CD1c-positive myeloid dendritic cell (primary cell): Measurements from ENCODE around the gene USP48.
"Not testable (repeated sequence)": the region's sequence is repeated elsewhere in the genome, so short reads cannot be mapped to it uniquely, and the experiment has no call there.

Source experiments
- DNase-seq: peaks from one replicate; pipeline ENCODE4 v3.0.0-alpha.2; 2016; ENCODE audit errors: extremely low spot score

USP48 gene

GRCh38 chr1:21774835-21775549 lies 8.0 kb downstream of the USP48 start:
- no peak for DNase-seq

- DNase-seq = no peak
Measured at GRCh38 chr1:21773585-21773984, 9.4 kb downstream of the USP48 start.

DNA sequence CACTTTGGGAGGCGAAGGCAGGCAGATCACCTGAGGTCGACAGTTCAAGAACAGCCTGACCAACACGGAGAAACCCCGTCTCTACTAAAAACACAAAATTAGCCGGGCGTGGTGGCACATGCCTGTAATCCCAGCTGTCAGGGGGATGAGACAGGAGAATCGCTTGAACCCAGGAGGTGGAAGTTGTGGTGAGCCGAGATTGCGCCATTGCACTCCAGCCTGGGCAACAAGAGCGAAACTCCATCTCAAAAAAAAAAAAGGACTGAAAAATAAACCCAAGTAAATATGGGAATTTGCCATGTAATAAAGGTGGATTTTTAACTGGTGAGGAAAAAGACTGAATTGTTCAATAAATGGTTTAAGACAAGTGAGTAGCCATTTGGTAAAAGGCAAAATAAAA lies 11.3 kb downstream of the USP48 start:
- not testable (repeated sequence) for DNase-seq

DNA sequence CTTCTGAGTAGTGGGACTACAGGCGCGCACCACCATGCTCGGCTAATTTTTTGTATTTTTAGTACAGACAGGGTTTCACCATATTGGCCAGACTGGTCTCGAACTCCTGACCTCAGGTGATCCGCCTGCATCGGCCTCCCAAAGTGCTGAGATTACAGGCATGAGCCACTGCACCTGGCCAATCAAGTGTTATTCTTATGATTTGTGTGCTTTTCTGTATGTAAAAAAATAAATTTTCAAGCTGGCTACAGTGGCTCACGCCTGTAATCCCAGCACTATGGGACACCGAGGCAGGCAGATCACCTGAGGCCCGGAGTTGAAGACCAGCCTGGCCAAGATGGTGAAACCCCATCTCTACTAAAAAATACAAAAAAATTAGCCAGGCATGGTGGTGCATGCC lies 12.3 kb downstream of the USP48 start:
- not testable (repeated sequence) for DNase-seq

GRCh38 chr1:21770201-21770600 lies 12.7 kb downstream of the USP48 start:
- no peak for DNase-seq

DNA sequence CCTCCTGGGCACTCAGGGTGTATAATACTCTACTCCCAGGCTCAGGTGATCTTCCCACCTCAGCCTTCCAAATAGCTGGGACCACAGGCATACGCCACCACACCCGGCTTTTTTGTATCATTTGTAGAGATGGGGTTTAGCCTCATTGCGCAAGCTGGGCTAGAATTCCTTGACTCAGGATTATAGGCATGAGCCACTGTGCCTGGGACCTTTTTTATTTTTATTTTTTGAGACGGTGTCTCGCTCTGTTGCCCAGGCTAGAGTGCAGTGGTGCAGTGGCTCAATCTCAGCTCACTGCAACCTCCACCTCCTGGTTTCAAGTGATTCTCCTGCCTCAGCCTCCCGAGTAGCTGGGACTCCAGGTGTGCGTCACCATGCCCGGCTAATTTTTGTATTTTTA lies 15.8 kb downstream of the USP48 start:
- DNase-seq = not testable (repeated sequence)

DNA sequence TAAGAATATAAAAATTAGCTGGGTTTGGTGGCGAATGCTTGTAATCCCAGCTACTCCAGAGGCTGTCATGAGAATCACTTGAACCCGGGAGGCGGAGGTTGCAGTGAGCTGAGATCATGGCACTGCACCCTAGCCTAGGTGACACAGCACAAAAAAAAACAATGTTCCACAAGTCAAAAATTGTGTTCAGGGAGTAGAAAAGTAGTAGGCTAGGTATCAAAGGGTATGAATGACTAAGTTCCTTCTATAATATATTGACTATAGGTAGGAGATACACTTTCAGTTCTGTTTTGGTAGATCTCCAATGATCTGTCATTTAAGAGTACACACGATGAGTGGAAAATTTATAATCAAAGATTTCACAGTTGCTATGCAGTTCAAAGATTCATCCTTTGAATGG lies 16.7 kb downstream of the USP48 start:
- no peak for DNase-seq

GRCh38 chr1:21764615-21765423 lies 18.1 kb downstream of the USP48 start:
- peak; percentile 40 for DNase-seq

GRCh38 chr1:21763694-21764419 lies 19.1 kb downstream of the USP48 start:
- no peak for DNase-seq

GRCh38 chr1:21763236-21763635 lies 19.7 kb downstream of the USP48 start:
- no peak for DNase-seq

DNA sequence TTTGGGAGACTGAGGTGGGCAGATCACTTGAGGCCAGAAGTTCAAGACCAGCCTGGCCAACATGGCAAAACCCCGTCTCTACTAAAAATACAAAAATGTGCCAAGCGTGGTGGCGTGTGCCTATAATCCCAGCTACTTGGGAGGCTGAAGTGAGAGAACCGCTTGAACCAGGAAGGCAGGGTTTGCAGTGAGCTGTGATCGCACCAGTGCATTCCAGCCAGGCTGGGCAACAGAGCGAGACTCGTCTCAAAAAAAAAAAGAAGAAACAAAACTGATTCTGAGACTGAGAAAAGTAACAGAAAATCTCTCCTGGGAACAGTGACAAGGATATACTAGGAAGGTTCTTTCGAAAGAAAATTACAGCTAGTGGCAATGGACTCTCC lies 20.9 kb downstream of the USP48 start:
- no peak for DNase-seq

DNA sequence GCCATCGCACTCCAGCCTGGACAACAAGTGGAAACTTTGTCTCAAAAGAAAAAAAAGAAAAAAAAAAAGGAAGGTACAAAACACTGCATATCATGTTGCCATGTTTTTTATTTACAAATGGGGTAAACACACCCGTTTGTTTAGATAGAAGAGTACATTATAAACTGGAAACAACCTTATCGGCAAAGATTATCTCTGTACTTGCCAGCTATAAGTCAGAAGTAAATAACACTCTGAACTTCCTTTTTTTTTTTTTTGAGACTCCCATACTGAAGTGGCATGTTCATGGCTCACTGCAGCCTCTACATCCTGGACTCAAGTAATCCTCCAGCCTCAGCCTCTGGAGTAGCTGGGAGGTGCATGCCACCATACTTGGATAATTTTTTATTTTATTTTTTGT lies 21.9 kb downstream of the USP48 start:
- DNase-seq = peak; percentile 26

GRCh38 chr1:21759818-21760217 lies 23.1 kb downstream of the USP48 start:
- DNase-seq = no peak

DNA sequence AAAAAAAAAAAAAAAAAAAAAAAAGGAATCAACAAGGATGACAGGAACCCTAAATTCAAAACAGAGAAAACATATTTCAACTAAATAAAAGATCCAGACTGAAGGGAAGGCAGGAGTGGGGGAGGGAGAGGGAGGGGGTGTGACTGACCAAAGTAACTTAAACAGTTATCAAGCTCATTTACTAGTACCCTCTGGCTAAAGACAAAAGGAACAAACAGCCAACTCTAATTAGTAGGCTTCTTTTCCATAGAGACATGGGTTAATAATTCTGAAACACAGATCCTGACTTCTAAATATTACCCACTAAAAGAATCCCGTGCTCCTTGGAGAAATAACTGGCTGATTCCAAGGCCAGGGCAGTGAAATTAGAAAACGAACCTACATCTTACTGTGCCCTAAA lies 23.8 kb downstream of the USP48 start:
- DNase-seq = no peak

GRCh38 chr1:21758614-21759013 lies 24.3 kb downstream of the USP48 start:
- no peak for DNase-seq

DNA sequence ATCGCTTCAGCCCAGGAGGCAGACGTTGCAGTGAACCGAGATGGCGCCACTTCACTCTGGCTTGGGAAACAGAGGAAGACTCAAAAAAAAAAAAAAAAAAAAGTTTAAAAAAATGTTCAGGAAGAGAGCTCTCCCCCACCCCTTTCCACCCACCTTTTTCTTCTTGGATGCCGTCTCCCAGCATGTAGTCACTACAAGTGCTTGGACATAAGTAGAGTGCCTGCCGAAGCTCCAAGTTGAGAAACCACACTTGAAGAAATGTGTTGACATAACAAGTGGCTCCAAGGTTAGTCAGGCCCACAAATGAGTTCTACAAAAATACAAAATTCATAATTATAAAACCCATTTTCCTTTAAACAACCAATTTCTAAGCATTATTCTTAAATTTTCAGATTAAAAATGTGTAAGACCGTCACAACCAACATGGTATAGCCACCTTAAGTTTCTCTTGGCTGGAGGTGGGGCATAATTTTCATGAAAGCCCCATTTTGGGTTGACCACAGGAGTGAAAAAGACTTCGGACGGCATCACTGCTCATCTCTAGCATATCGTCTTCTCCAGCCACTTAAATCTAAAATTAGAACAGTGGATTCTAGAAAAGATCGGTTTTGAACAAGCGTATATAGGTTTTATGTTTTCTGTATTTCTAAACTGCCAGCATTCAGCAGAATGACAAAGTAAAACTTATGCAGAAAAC lies 26.4 kb downstream of the USP48 start:
- DNase-seq = no peak

GRCh38 chr1:21755067-21755466 lies 27.9 kb downstream of the USP48 start:
- DNase-seq = no peak

DNA sequence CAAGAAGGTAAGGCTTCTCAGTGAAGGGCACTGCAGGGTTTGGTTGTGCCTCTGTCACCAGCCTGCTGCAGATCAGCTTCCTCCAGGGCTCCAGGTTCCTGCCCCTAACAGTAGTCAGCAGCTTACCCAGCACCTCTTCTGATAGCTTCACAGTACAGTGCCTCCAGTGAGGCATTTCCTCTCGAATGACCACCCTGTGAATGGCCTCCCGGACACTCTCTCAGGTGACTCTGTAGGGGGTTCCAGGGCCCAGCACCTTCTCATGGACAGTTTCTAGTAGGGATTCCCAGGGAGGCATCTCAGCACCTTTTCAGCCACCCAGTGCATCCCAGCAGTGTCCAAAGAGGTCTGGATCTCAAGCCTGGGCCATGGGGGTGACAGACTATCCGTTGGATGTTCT lies 28.4 kb downstream of the USP48 start:
- no peak for DNase-seq

DNA sequence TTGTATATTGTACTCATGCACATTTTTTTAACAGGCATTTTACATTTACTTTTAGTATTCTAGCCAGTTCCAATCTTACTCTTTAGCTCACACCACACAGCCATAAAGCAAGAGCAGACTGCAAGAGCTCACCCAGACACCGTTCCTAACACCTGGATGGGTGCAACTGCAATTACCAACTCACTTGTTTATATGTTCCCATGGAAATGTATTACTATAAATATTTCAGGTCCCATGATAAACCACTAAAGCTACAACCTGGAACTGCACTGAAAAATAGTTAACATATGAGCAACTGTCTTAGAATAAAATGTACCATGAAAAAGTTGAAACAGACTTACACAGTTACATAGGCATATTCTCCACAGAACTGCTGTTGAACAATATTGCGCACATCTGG lies 30.8 kb downstream of the USP48 start:
- DNase-seq = no peak

GRCh38 chr1:21751281-21751680 lies 31.7 kb downstream of the USP48 start:
- no peak for DNase-seq

DNA sequence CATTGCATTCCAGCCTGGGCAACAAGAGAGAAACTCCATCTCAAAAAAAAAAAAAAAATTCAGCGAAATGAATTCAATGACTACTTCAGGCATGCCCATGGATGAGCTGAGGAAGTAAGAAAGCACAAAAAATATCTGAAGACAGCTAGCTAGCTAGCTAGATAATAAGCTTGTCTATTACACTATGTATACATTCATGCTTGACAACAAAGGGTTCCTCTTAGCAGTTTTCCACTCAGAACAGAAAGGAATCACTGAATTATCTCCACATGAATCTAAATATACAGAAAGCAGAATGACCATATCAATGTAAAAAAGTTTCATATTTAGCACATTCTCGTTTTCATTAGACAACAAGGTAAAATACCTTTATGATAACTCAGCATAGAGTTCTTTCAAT lies 32.1 kb downstream of the USP48 start:
- no peak for DNase-seq

- DNase-seq = no peak
Measured at GRCh38 chr1:21749859-21750468, 33.0 kb downstream of the USP48 start.
